ENCODE data around the gene KASH5. TPM values are rescaled to one million over a fixed set of nuclear protein-coding genes. Genes with fewer than 3 reads are reported as not detected.

KASH5 gene
- total and polyA plus RNA-seq, 2 of the 13 experiments (the other 11 are each of a cell fraction or from before 2014, with no cell fraction given) = not detected

GRCh38 chr19:49442771-49443365 is 54.8 kb downstream of the KASH5 start (continued):
- TF ChIP-seq RORA (CRISPR knock-in tag; IDR thresholded peaks at IDR 0.05) = no peak
- TF ChIP-seq, protein P1, sequence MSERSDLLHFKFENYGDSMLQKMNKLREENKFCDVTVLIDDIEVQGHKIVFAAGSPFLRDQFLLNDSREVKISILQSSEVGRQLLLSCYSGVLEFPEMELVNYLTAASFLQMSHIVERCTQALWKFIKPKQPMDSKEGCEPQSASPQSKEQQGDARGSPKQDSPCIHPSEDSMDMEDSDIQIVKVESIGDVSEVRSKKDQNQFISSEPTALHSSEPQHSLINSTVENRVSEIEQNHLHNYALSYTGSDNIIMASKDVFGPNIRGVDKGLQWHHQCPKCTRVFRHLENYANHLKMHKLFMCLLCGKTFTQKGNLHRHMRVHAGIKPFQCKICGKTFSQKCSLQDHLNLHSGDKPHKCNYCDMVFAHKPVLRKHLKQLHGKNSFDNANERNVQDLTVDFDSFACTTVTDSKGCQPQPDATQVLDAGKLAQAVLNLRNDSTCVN (CRISPR knock-in tag; IDR thresholded peaks at IDR 0.05; ENCODE audit: borderline replicate concordance) = no peak
- TF ChIP-seq, protein P2, sequence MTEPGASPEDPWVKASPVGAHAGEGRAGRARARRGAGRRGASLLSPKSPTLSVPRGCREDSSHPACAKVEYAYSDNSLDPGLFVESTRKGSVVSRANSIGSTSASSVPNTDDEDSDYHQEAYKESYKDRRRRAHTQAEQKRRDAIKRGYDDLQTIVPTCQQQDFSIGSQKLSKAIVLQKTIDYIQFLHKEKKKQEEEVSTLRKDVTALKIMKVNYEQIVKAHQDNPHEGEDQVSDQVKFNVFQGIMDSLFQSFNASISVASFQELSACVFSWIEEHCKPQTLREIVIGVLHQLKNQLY (CRISPR knock-in tag; IDR thresholded peaks at IDR 0.05) = no peak
- no peak for TF ChIP-seq FOXK1 (CRISPR knock-in tag; IDR thresholded peaks at IDR 0.05; ENCODE audit: borderline replicate concordance, low read depth)
- no peak for TF ChIP-seq GPN1 (CRISPR knock-in tag; IDR thresholded peaks at IDR 0.05; ENCODE audit: borderline replicate concordance)
- TF ChIP-seq GTF3A (CRISPR knock-in tag; conservative IDR thresholded peaks at IDR 0.05) = no peak
- TF ChIP-seq CC2D1A (CRISPR knock-in tag; IDR thresholded peaks at IDR 0.05) = no peak
- TF ChIP-seq THAP7 (CRISPR knock-in tag; IDR thresholded peaks at IDR 0.05) = no peak
- no peak for TF ChIP-seq ZNF318 (CRISPR knock-in tag; IDR thresholded peaks at IDR 0.05)
- TF ChIP-seq ZNF292 (CRISPR knock-in tag; IDR thresholded peaks at IDR 0.05; ENCODE audit: borderline replicate concordance, low read depth) = no peak
- TF ChIP-seq ZBTB7A (CRISPR knock-in tag; IDR thresholded peaks at IDR 0.05) = no peak
- TF ChIP-seq ZNF383 (CRISPR knock-in tag; IDR thresholded peaks at IDR 0.05; ENCODE audit: borderline replicate concordance) = no peak
- no peak for TF ChIP-seq ZNF101 (CRISPR knock-in tag; IDR thresholded peaks at IDR 0.05; ENCODE audit: borderline replicate concordance, low read depth)
- no peak for TF ChIP-seq EED (CRISPR knock-in tag; IDR thresholded peaks at IDR 0.05)
- TF ChIP-seq MATR3 (CRISPR knock-in tag; IDR thresholded peaks at IDR 0.05) = no peak
- peak; percentile 33; the same call in 1 of the 2 replicates for TF ChIP-seq MEF2D (CRISPR knock-in tag; IDR thresholded peaks at IDR 0.05)
- peak; percentile 61 for TF ChIP-seq ZNF546 (CRISPR knock-in tag; conservative IDR thresholded peaks at IDR 0.05)
- peak; percentile 87; the same call in 1 of the 2 replicates for TF ChIP-seq ZNF790 (CRISPR knock-in tag; IDR thresholded peaks at IDR 0.05; ENCODE audit: borderline replicate concordance)
- no peak; the same call in 1 of the 2 replicates for TF ChIP-seq ZNF543 (CRISPR knock-in tag; IDR thresholded peaks at IDR 0.05)

All from HepG2 (cell line).